GM04503 (cell line): ENCODE measurements around the gene ZDHHC11.
"Not testable (repeated sequence)": the region's sequence is repeated elsewhere in the genome, so short reads cannot be mapped to it uniquely, and the experiment has no call there.

ENCODE experiments used
- DNase-seq: peaks from one replicate; pipeline ENCODE4 v3.0.0-alpha.2; 2012; ENCODE audit warnings: low read depth

The ZDHHC11 gene

DNA sequence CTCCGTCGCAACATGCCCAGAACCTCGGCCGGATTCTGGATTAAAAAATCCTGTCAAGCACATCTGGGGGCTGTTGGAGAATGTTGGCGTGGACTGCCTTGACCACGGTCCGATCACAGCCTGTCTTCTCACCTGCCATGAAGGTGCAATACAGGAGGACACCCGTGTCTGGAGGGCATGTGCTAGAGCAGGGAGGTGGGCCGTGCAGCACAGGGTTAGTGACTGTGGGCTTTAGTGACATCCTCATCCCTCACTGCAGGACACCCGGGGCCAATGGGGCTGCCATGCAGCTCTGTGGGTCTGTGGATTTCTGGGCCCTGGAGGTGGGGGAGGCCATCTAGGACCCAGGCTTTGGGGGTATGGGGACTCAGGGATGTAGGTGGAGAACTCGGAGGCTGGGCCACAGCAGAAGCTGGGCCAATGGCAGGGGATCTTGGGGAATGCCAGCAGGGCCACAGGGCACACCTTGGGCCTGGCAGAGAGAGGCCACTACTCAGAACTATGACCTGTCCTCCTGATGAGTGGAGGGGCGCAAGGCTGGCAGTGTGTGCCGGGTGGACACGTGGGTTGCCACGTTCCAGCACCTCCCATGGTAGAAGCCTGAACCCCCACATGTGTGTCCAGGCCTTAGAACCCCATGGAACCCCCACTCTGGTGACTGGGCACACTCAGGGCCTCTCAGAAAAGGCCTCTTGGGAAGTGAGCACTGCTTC lies 89.6 kb downstream of the ZDHHC11 start:
- DNase-seq: no peak

DNA sequence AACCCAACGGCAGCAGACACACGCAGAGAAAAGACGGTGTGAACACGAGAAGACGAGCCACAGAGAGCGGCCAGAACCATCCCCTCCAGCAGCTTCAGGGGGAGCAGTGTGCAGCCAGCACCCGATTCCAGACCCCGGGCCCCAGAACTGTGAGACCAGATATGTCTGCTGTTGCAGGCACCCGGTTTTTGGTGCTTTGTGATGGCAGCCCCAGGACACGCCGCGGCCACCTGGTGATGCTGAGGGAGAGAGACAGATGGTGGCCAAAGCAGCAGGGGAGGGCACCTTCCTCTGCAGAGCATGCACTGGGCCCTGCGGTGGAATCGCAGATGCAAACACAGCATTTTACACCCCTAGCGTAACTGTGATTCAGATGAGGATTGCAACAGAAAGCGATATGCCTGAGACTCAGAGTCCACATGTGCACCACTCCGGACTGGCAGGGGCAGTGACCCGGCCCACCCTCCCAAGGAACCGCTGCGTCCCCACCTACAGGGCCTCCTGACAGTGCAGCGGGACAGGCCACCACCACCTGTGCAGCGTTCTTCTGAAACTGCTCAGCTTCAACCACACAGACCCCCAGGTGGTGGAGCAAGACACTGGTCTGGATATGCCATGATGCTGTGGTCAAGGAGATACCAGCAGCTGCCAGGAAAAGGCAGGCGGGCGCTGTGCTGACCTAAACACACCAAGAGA lies 90.3 kb downstream of the ZDHHC11 start:
- no peak for DNase-seq

- no peak for DNase-seq
These were observed 90.9 kb downstream of the ZDHHC11 start for GRCh38 chr5:759781-760362.

GRCh38 chr5:759111-759751 lies 91.6 kb downstream of the ZDHHC11 start:
- peak; percentile 9 for DNase-seq

GRCh38 chr5:758698-759053 lies 92.1 kb downstream of the ZDHHC11 start:
- DNase-seq: no peak

- DNase-seq: no peak
These were observed 92.7 kb downstream of the ZDHHC11 start for GRCh38 chr5:757931-758697.

DNA sequence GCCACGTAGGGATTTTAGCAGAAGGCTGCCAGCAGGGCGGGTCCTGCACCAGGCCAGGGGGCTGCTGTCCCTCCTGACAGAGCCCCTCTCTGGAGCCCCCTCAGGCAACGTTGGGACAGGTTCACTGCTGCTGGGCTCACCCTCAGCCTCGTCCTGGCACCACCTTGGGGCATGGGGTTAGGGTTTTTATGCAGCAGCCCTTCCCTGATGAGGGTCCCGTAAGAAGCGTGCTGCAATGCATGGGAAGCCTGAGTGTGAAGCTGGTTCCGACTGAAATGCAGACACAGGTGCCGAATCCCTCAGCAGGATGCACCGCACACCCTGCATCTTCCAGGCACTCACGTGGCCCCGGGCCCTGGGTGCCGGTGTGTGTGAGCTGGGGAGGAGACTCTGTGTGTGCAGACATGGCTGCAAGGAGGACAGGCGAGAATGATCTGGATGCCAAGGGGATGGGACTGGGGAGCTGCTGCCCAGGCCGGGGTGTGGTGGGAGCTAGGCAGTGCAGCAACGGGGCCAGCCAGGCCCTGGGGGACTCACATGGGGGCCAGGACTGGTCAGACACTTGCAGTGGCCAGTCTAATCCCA lies 93.3 kb downstream of the ZDHHC11 start:
- no peak for DNase-seq

DNA sequence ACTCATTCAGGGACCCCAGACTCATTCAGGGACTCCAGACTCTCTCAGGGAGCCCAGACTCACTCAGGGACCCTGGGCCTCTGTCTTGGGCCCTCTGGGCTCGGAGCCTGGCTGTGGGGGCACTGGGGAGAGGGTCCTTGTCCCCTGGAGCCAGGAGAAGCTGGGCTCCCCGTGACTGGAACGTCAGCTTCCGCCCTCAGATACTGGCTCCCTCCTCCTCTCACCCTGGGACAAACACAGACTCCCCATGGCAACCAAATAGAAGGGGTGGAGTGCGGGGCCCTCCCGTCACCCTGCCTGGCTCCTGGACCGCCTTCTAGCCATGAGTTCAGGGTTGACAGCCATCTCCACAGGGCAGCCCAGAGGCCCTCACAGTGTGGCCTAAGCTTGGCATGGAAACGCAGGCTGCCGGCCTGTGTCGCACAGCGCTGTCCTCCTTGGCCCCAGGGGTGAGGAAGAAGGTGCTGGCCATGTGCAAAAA lies 93.9 kb downstream of the ZDHHC11 start:
- no peak for DNase-seq

- no peak for DNase-seq
These were observed 94.6 kb downstream of the ZDHHC11 start for GRCh38 chr5:756171-756570.

- DNase-seq: not testable (repeated sequence)
These were observed 96.6 kb downstream of the ZDHHC11 start for GRCh38 chr5:754143-754632.

- not testable (repeated sequence) for DNase-seq
These were observed 97.1 kb downstream of the ZDHHC11 start for GRCh38 chr5:753567-754142.

- DNase-seq: not testable (repeated sequence)
These were observed 98.2 kb downstream of the ZDHHC11 start for GRCh38 chr5:752532-753115.

DNA sequence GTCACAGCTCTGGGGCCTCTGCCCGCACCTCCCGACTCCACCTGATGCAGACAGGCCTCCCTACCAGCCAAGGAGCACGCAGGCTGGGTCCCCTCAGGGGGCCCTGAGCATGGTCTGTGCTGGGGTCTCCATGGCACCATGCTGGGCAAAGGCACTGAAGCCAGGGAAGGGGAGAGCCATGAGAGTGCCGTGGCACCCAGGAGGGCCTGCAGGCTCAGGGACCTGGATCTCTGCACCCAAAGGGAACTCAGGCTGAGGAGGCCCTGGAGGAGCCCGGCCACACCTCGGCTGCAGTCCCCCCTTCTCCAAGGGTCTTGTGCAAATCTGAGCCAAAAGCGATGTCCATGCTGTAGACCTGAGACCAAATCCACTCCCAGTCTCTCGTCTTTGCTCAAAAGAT lies 98.8 kb downstream of the ZDHHC11 start:
- DNase-seq: not testable (repeated sequence)

- DNase-seq: no peak
These were observed 99.3 kb downstream of the ZDHHC11 start for GRCh38 chr5:751496-751895.

DNA sequence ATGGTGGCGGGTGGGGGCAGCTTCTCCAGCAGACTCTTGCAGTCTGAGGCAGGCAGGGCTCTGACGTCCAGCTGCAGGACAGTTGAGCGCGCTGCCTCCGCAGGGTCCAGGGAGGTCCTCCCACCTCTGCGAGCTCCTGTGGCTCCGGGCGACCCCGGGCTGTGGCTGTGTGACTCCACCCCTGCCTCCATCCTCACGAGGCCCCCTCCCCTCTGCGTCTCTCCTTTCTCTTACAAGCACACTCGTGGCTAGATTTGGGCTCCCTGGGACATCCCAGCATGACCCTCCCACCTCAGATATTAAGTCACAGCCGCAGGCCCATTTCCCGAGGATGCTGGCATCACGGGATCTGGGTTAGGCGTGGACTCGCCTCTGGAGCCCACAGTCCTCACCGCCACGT lies 100.6 kb downstream of the ZDHHC11 start:
- not testable (repeated sequence) for DNase-seq

DNA sequence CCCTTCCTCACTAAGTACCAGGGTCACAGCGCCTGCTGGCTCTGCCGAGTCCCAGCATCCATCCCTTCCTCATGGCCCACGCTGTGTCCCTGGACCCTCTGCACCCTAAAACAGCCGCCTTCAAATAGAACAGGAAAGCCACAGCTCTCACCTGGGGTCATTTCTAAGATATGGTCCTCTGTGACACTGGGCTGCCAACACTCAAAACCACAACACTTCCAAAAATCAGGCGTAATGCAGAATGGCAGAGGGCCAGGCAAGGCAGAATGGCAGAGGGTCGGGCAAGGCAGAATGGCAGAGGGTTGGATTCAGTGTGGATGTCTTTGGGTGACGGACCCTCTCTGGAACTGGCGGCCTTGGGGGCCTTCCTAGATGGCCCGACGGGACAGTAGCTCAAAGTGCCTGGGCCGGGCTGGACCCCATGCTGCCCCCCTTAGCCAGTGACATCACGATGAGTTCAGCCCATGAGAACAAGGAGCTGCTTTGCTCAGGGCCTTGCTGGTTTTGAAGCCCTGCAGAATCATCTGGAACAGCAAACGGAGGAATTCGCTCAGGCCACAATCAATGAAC lies 101.6 kb downstream of the ZDHHC11 start:
- DNase-seq: no peak

DNA sequence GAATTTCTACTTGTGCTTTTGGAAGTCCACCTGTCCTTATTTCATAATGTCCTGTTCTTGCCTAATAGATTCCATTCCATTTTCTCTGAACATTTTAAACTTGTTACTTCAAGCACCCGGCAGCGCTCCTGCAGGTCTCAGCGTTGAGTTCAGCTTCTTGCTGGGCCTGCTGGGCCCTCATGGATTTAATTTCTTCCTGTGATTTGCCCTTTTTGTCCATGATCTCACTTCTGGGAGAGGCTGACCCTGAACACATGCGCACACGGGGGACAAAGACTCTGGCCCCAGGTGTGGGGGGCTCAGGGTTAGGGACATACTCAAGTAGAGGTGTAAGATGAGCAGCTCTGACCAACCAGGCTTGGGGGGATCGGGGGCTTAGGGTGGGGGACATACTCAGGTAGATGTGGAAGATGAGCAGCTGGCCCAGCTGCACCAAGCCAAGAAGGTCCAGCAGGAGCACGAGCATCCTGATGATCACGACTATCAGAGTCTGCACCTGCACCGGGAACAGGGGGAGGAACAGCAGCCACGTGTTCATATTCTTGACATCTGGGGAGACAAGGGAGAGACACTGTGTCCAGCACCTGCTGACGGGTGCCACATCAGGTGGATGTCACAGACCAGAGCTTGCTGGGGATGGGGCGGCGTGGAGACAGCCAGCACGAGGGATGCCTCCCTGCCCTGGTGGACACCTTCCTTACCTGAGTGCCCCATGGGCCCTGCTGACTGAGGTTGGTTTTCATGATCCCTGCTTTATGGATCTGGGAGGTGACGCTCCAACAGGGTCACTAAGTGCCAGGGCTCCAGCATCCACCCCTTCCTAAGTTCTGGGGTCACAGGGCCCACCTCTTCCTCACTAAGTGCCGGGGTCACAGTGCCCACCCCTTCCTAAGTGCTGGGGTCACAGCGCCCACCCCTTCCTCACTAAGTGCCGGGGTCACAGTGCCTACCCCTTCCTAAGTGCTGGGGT lies 102.5 kb downstream of the ZDHHC11 start:
- DNase-seq: not testable (repeated sequence)

GRCh38 chr5:747303-747844 lies 103.4 kb downstream of the ZDHHC11 start:
- not testable (repeated sequence) for DNase-seq

GRCh38 chr5:746258-746761 lies 104.5 kb downstream of the ZDHHC11 start:
- no peak for DNase-seq
